BLaER1 (cell line): Measurements from ENCODE around the gene PMVK.
A peak's percentile ranks its signal among the peaks of the same experiment; 100 is the strongest.

Experiments used
- H3K27ac ChIP-seq: shearing (Covaris generic); formaldehyde crosslinking; 2 replicates; pipeline ENCODE4 v1.8.1; 2022
- H3K27me3 ChIP-seq: shearing (Covaris generic); formaldehyde crosslinking; 2 replicates; pipeline ENCODE4 v1.8.1; 2022
- H3K36me3 ChIP-seq: shearing (Covaris generic); formaldehyde crosslinking; 2 replicates; pipeline ENCODE4 v1.8.1; 2022
- H3K4me1 ChIP-seq: shearing (Covaris generic); formaldehyde crosslinking; 2 replicates; pipeline ENCODE4 v1.8.1; 2022
- H3K4me2 ChIP-seq: shearing (Covaris generic); formaldehyde crosslinking; 2 replicates; pipeline ENCODE4 v1.8.1; 2022
- H3K4me3 ChIP-seq: shearing (Covaris generic); formaldehyde crosslinking; 2 replicates; pipeline ENCODE4 v1.8.1; 2022
- H3K9ac ChIP-seq: shearing (Covaris generic); formaldehyde crosslinking; 2 replicates; pipeline ENCODE4 v1.8.1; 2022
- H3K9me3 ChIP-seq: shearing (Covaris generic); formaldehyde crosslinking; 2 replicates; pipeline ENCODE4 v1.8.1; 2022
- H4K20me1 ChIP-seq: shearing (Covaris generic); formaldehyde crosslinking; 2 replicates; pipeline ENCODE4 v1.8.1; 2022
- Cebpa-rat ChIP-seq: shearing (Covaris generic); IDR thresholded peaks from 2 replicates; pipeline ENCODE4 v1.8.1; 2022

Gene PMVK

DNA sequence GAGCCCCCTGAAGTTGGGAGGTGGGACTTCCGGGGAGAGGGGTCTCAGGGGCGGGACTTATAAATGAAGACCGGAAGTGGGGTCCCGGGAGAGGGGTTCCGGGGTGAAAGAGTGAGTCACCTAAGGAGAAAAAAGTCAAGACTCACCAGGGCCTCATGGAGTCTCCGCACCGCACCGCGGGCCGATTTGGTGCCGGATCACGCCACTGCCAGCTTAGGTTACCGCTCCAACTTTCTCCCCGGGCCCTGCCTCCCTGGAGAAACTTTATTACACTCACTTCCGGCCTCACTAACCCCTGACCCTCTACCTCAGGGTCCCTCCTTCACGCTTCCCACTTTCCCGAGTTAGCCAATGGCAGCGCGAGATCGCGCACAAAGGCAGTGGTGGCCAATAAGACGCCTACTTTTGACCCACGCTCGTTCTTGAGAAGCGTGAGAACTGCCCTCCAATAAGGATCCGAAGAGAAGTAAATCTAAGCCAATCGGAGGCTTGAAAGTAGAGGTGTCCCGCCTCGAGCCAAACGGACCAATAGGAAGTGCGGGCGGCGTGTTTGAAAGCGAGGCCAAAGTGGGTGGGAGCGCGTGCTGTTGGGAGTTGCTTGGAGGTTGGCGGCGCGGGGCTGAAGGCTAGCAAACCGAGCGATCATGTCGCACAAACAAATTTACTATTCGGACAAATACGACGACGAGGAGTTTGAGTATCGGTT lies 37.7 kb upstream of the PMVK start, which contains the start of gene CKS1B:
TSS of gene CKS1B (plus strand) at position 580 of the 706 bp plus-strand sequence. CDS start at position 645, 65 bp downstream.
- TF ChIP-seq Cebpa-rat: no peak
- Histone ChIP-seq H4K20me1 (peaks cover 57% of the 10 kb centered on the region), H3K27me3 (no peaks in the 10 kb centered on the region), H3K4me3 (peak within 1 kb of the TSS; percentile 78), H3K9ac (peak within 1 kb of the TSS; percentile 91), H3K36me3 (peaks cover 25% of the 10 kb centered on the region), H3K27ac (peak within 1 kb of the TSS; percentile 94), H3K4me2 (peak within 1 kb of the TSS; percentile 98), H3K9me3 (no peaks in the 10 kb centered on the region), H3K4me1 (peaks cover 68% of the 10 kb centered on the region)

DNA sequence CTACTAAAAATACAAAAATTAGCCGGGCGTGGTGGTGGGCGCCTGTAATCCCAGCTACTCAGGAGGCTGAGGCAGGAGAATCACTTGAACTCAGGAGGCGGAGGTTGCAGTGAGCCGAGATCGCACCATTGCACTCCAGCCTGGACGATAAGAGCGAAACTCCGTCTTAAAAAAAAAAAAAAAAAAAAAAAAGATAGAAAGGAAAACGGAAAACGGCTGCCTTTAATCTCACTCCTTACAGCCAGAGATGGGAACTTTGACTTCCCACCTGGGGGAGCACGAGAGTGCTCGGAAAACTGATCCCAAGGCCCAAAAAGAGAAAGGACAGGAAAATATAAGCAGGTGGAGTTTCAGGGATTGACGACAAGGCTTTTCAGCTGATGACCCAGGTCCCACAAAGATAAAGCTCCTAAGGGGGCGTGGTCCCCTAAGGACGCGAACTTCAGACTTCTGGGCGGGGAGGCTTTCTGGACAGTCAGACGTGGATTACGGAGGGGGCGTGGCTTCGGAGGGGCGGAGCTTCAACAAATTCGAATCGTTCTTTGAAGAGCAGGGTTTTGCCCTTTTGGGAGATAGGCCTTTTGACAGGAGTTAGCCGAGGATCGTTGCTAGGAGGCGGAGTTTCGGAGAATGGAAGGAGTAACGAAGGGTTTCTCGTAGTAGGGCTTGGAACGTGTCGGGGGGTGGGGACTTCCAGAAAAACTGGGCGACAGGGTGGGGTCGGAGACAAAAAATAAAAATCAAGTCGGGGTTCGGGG lies 37.0 kb upstream of the PMVK start:
- peak overlapping the region; percentile 91 for H3K9ac ChIP-seq
- no peaks in the 10 kb centered on the region for H3K27me3 ChIP-seq
- peaks cover 27% of the 10 kb centered on the region for H3K36me3 ChIP-seq
- peaks cover 65% of the 10 kb centered on the region for H4K20me1 ChIP-seq
- H3K4me2 ChIP-seq: peak overlapping the region; percentile 97
- H3K9me3 ChIP-seq: no peaks in the 10 kb centered on the region
- no peak for TF ChIP-seq Cebpa-rat
- peak overlapping the region; percentile 78 for H3K4me3 ChIP-seq
- H3K27ac ChIP-seq: peak overlapping the region; percentile 94
- peaks cover 76% of the 10 kb centered on the region for H3K4me1 ChIP-seq

DNA sequence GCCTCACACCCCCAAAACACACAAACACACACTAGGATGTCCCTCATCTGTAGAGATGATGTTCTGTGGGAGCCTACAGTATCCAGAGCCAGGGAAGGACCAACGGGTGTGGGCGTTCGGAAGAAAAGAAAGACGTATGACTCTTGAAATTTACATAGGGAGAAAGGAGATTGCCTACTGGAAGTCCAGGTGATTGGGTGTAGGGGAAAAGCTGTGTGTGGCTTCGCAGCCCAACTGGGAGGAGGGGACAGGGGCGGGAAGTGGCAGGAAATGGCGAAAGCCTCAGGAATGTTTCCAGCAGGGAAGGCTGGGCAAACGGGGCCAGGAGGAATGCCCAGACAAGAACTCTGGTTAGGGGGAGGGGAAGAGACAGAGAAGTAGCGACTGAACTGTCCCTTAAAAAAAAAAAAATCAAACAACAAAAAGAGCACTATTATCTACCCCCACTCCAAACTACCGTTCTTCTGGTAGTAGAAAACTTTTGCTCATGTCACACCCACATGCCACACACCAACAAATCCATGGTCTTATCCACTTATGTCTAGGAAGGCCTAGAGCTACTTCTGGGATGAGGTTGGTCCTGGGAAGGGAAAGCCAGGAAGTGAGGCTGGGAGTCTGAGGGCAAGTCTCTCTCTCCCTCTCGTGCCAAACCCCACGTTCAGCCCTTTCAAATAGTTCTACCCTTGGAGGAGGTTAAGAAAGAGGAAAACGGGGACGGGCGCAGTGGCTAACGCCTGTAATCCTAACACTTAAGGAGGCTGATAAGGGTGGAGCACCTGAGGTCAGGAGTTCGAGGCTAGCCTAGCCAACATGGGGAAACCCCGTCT lies 36.2 kb upstream of the PMVK start:
- Histone ChIP-seq H3K36me3 (peaks cover 27% of the 10 kb centered on the region), H3K9me3 (no peaks in the 10 kb centered on the region), H3K27ac (0 out of 2 replicates have a peak overlapping the region, but pooled peaks have one; percentile 2), H3K4me2 (peak overlapping the region; percentile 97), H4K20me1 (peaks cover 66% of the 10 kb centered on the region), H3K27me3 (no peaks in the 10 kb centered on the region), H3K4me3 (peak overlapping the region; percentile 78), H3K4me1 (peaks cover 73% of the 10 kb centered on the region), H3K9ac (peak overlapping the region; percentile 91; the same call in 1 of the 2 replicates)
- no peak for TF ChIP-seq Cebpa-rat

- Histone ChIP-seq H3K27ac (0 out of 2 replicates have a peak overlapping the region, but pooled peaks have one; percentile 2), H3K4me2 (peak overlapping the region; percentile 97), H4K20me1 (peaks cover 61% of the 10 kb centered on the region), H3K36me3 (peaks cover 27% of the 10 kb centered on the region), H3K4me1 (peaks cover 73% of the 10 kb centered on the region), H3K4me3 (no peak overlapping the region), H3K9me3 (no peaks in the 10 kb centered on the region), H3K27me3 (no peaks in the 10 kb centered on the region), H3K9ac (0 out of 2 replicates have a peak overlapping the region, but pooled peaks have one; percentile 91)
- no peak for TF ChIP-seq Cebpa-rat
These were observed 35.6 kb upstream of the PMVK start for GRCh38 chr1:154972213-154972516.

DNA sequence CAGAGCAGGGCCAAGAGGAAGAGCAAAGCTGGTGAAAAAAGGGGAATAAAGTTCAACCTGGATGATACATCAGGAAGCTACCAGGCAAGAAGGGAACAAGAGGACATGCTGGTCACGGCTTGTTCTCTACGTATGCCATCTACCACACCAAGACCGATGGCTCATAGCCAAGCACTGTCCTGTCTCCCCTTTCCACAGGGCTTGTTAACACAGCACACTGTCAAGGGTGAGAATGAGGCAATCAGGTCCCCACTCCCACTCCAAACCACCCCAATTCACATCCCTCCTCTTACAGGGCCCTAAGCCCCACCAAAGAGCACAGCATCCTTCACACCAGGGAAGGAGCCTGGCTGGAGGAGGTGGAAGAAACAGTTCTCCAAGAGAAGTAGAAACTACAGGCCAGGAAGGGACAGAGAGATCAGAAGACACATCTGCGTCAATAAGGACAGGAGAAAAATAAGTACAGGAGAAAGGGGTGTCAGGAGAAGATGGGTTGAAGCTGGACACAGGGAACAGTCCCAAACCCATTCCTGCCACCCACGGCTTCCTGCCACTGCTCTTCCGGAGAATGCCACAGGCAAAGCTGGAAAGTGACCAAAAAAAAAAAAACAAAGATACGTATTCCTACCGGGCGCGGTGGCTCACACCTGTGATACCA lies 35.0 kb upstream of the PMVK start:
- no peak for TF ChIP-seq Cebpa-rat
- peak overlapping the region; percentile 83 for H3K27ac ChIP-seq
- H4K20me1 ChIP-seq: peaks cover 54% of the 10 kb centered on the region

GRCh38 chr1:154970631-154971340 lies 34.3 kb upstream of the PMVK start, which contains the start of gene SHC1:
TSS of gene SHC1 (minus strand) at chr1:154970747. CDS start at chr1:154970526, 221 bp downstream.
- H3K9ac ChIP-seq: peak within 1 kb of the TSS; percentile 77
- H3K36me3 ChIP-seq: peaks cover 40% of the 10 kb centered on the region
- peak within 1 kb of the TSS; percentile 83 for H3K27ac ChIP-seq
- H3K4me3 ChIP-seq: peak within 1 kb of the TSS; percentile 62
- peaks cover 59% of the 10 kb centered on the region for H3K4me1 ChIP-seq
- no peaks in the 10 kb centered on the region for H3K27me3 ChIP-seq
- peaks cover 48% of the 10 kb centered on the region for H4K20me1 ChIP-seq
- H3K4me2 ChIP-seq: peak within 1 kb of the TSS; percentile 97
- no peaks in the 10 kb centered on the region for H3K9me3 ChIP-seq
- no peak for TF ChIP-seq Cebpa-rat

More for the DNA sequence above, 35.0 kb upstream of the PMVK start:
- Histone ChIP-seq H3K36me3 (peaks cover 33% of the 10 kb centered on the region), H3K9ac (peak overlapping the region; percentile 67), H3K27me3 (no peaks in the 10 kb centered on the region), H3K4me2 (peak overlapping the region; percentile 97), H3K4me3 (peak overlapping the region; percentile 62), H3K4me1 (peaks cover 66% of the 10 kb centered on the region), H3K9me3 (no peaks in the 10 kb centered on the region)

- peak overlapping the region; percentile 83 for H3K27ac ChIP-seq
- H3K4me1 ChIP-seq: peaks cover 59% of the 10 kb centered on the region
- H3K4me3 ChIP-seq: peak overlapping the region; percentile 62
- H4K20me1 ChIP-seq: peaks cover 48% of the 10 kb centered on the region
- H3K9me3 ChIP-seq: no peaks in the 10 kb centered on the region
- H3K9ac ChIP-seq: peak overlapping the region; percentile 77
- no peak for TF ChIP-seq Cebpa-rat
- no peaks in the 10 kb centered on the region for H3K27me3 ChIP-seq
- peak overlapping the region; percentile 97 for H3K4me2 ChIP-seq
- peaks cover 48% of the 10 kb centered on the region for H3K36me3 ChIP-seq
These were observed 33.4 kb upstream of the PMVK start for GRCh38 chr1:154969860-154970452.

DNA sequence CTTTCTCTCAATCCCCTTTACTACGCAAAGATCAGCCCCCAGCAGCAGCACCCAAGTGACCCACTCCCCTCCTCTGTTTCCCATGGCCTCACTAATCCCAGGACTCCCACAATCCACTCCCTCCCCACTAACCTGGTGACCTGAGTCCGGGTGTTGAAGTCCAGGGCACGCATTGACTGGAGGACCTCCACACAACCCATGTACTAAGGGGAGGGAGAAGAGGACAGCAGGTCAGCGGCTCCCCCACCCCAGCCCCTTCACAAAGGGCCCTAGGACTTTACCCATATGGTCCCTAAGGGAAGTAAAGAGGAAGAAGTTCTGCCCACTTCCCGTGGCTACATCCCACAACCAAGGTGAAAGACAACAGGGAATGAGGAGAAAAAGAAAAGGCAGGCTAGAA lies 32.7 kb upstream of the PMVK start:
- Histone ChIP-seq H3K4me2 (peak overlapping the region; percentile 97), H3K9ac (peak overlapping the region; percentile 77), H3K4me1 (peaks cover 65% of the 10 kb centered on the region), H3K4me3 (peak overlapping the region; percentile 62), H3K36me3 (peaks cover 55% of the 10 kb centered on the region), H4K20me1 (peaks cover 48% of the 10 kb centered on the region), H3K27ac (peak overlapping the region; percentile 83), H3K27me3 (no peaks in the 10 kb centered on the region), H3K9me3 (no peaks in the 10 kb centered on the region)
- no peak for TF ChIP-seq Cebpa-rat
